ENCODE results near the gene CUL1. TPM values are rescaled to one million over a fixed set of nuclear protein-coding genes. Genes with fewer than 3 reads are reported as not detected.
A peak's percentile ranks its signal among the peaks of the same experiment; 100 is the strongest.

The CUL1 gene
- total RNA-seq, 1 experiment from 2014 or later, result 53.1 TPM

- Histone ChIP-seq H3K27me3 (ENCODE audit: insufficient read depth, low read length) (no peaks in the 10 kb centered on the region), H3K9me2 (ENCODE audit: insufficient read depth) (no peaks in the 10 kb centered on the region), H3K4me3 (replicated peaks in 1 of 2; ENCODE audit: low read depth in 1 of 2, low read length in 2 of 2) (no peak overlapping the region), H3K27ac (ENCODE audit: low read depth, low read length) (no peak overlapping the region), H2AFZ (ENCODE audit: low read depth, low read length, poor library complexity, severe bottlenecking) (no peak overlapping the region), H4K20me1 (ENCODE audit: insufficient read depth) (no peaks in the 10 kb centered on the region), H3K4me2 (ENCODE audit: low read length) (no peak overlapping the region), H3K4me1 (ENCODE audit: control insufficient read depth in 1 of 2, insufficient read depth in 2 of 2, low read length in 2 of 2) (no peaks in the 10 kb centered on the region), H3K79me2 (ENCODE audit: insufficient read depth, low read length) (peaks cover 62% of the 10 kb centered on the region), H3K9ac (ENCODE audit: low read length) (no peak overlapping the region), H3K9me3 (ENCODE audit: control insufficient read depth in 1 of 2, insufficient read depth in 1 of 2, low read depth in 1 of 2, low read length in 2 of 2) (no peaks in the 10 kb centered on the region), H3K36me3 (ENCODE audit: control insufficient read depth in 1 of 2, insufficient read depth in 2 of 2, low read length in 2 of 2) (peaks cover 0 to 2% of the 10 kb centered on the region in 2 experiments; a peak in 1 of 4 replicates)
- ChIA-PET POLR2A (no interaction called here), RAD21 (ENCODE audit: low non-redundant PET in 1 of 2, low total read pairs in 2 of 2, uncharacterized antibody in 2 of 2, unreplicated experiment in 2 of 2) (no interaction called here), CTCF (no interaction called here)
- intact Hi-C loops (cut with micrococcal nuclease), result no loop called here
- TF ChIP-seq EZH2 (IDR thresholded peaks at IDR 0.05) (no peak), RAD21 (IDR thresholded peaks at IDR 0.05; ENCODE audit: low read depth) (0 out of 2 replicates have a peak, but pooled peaks have one; percentile 11), REST (IDR thresholded peaks at IDR 0.05; ENCODE audit: low read depth) (no peak), FOSL1 (IDR thresholded peaks at IDR 0.05; ENCODE audit: low read depth) (no peak), ZFX (IDR thresholded peaks at IDR 0.05) (no peak), EGR1 (IDR thresholded peaks at IDR 0.05; ENCODE audit: low read depth) (no peak), CTCF (IDR thresholded peaks at IDR 0.05 in 2 of 3, conservative IDR thresholded peaks at IDR 0.05 in 1 of 3; ENCODE audit: borderline replicate concordance in 1 of 3, insufficient read depth in 1 of 3, low read depth in 2 of 3, low read length in 2 of 3) (0 out of 6 replicates have a peak, but pooled peaks of 1 of the 3 experiments have one; percentile 9)
- BruUV-seq (replicated peaks), result no TSS peak
- DNase-seq (ENCODE audit: low read depth, low spot score), result no peak
- no peak; the same call in 1 of the 2 replicates for ATAC-seq
These were observed 48.6 kb downstream of the CUL1 start for GRCh38 chr7:148747274-148747673.

Data from HCT116 (cell line).